ENCODE measurements around the gene AIG1. TPM values are rescaled to one million over a fixed set of nuclear protein-coding genes. Genes with fewer than 3 reads are reported as not detected.

The AIG1 gene
- total RNA-seq, 2 experiments from 2014 or later, result 7.4 to 8.4 TPM

GRCh38 chr6:143215363-143215762 lies 154.7 kb downstream of the AIG1 start:
- H3K4me1 Mint-ChIP-seq (ENCODE audit: low read depth), result no peaks in the 10 kb centered on the region
- intact Hi-C loops (cut with DNase I, micrococcal nuclease), result no loop called here
- no peaks in the 10 kb centered on the region for H3K36me3 Mint-ChIP-seq (ENCODE audit: low read depth)
- CTCF ChIA-PET, result no interaction called here
- H3K27ac Mint-ChIP-seq, result no peak overlapping the region
- no peak overlapping the region for H3K4me3 Mint-ChIP-seq
- no peak overlapping the region for H3K4me3 ChIP-seq (ENCODE audit: low read length)
- no peaks in the 10 kb centered on the region for H3K9me3 Mint-ChIP-seq
- no peaks in the 10 kb centered on the region for H3K27me3 Mint-ChIP-seq
- H3K27me3 ChIP-seq (ENCODE audit: control insufficient read depth in 1 of 2, insufficient read depth in 2 of 2, low read length in 2 of 2), result no peaks in the 10 kb centered on the region
- ATAC-seq (ENCODE audit: poor library complexity), result no peak
- no peak for DNase-seq
- no peaks in the 10 kb centered on the region for H3K9me3 ChIP-seq (ENCODE audit: control insufficient read depth in 1 of 2, insufficient read depth in 1 of 2, low read length in 2 of 2)
- H3K27ac ChIP-seq (ENCODE audit: low read depth in 1 of 2, low read length in 2 of 2), result no peak overlapping the region
- no peak for TF ChIP-seq CTCF (IDR thresholded peaks at IDR 0.05)
- no peaks in the 10 kb centered on the region for H3K4me1 ChIP-seq (ENCODE audit: insufficient read depth, low read length)
- POLR2A ChIA-PET, result no interaction called here
- H3K36me3 ChIP-seq (ENCODE audit: insufficient read depth, low read length), result no peaks in the 10 kb centered on the region

- H3K4me1 Mint-ChIP-seq (ENCODE audit: low read depth), result no peaks in the 10 kb centered on the region
- POLR2A ChIA-PET, result no interaction called here
- intact Hi-C loops (cut with DNase I, micrococcal nuclease), result no loop called here
- H3K27me3 Mint-ChIP-seq, result no peaks in the 10 kb centered on the region
- no peak overlapping the region for H3K4me3 Mint-ChIP-seq
- TF ChIP-seq CTCF (IDR thresholded peaks at IDR 0.05), result no peak
- no peak overlapping the region for H3K4me3 ChIP-seq (ENCODE audit: low read length)
- no peaks in the 10 kb centered on the region for H3K4me1 ChIP-seq (ENCODE audit: insufficient read depth, low read length)
- no peaks in the 10 kb centered on the region for H3K9me3 Mint-ChIP-seq
- H3K9me3 ChIP-seq (ENCODE audit: control insufficient read depth in 1 of 2, insufficient read depth in 1 of 2, low read length in 2 of 2), result no peaks in the 10 kb centered on the region
- no peaks in the 10 kb centered on the region for H3K27me3 ChIP-seq (ENCODE audit: control insufficient read depth in 1 of 2, insufficient read depth in 2 of 2, low read length in 2 of 2)
- H3K36me3 Mint-ChIP-seq (ENCODE audit: low read depth), result no peaks in the 10 kb centered on the region
- H3K27ac Mint-ChIP-seq, result no peak overlapping the region
- DNase-seq (no peak), ATAC-seq (ENCODE audit: poor library complexity) (no peak)
- H3K27ac ChIP-seq (ENCODE audit: low read depth in 1 of 2, low read length in 2 of 2), result no peak overlapping the region
- CTCF ChIA-PET, result no interaction called here
- H3K36me3 ChIP-seq (ENCODE audit: insufficient read depth, low read length), result no peaks in the 10 kb centered on the region
Measured at GRCh38 chr6:143215771-143216170, 155.1 kb downstream of the AIG1 start.

GRCh38 chr6:143218233-143218632 lies 157.5 kb downstream of the AIG1 start:
- Mint-ChIP-seq H3K36me3 (ENCODE audit: low read depth) (no peaks in the 10 kb centered on the region), H3K4me1 (ENCODE audit: low read depth) (no peaks in the 10 kb centered on the region), H3K27me3 (no peaks in the 10 kb centered on the region), H3K4me3 (no peak overlapping the region), H3K27ac (no peak overlapping the region), H3K9me3 (no peaks in the 10 kb centered on the region)
- Histone ChIP-seq H3K27me3 (ENCODE audit: control insufficient read depth in 1 of 2, insufficient read depth in 2 of 2, low read length in 2 of 2) (no peaks in the 10 kb centered on the region), H3K36me3 (ENCODE audit: insufficient read depth, low read length) (no peaks in the 10 kb centered on the region), H3K9me3 (ENCODE audit: control insufficient read depth in 1 of 2, insufficient read depth in 1 of 2, low read length in 2 of 2) (no peaks in the 10 kb centered on the region), H3K4me1 (ENCODE audit: insufficient read depth, low read length) (no peaks in the 10 kb centered on the region), H3K4me3 (ENCODE audit: low read length) (no peak overlapping the region), H3K27ac (ENCODE audit: low read depth in 1 of 2, low read length in 2 of 2) (no peak overlapping the region)
- ChIA-PET CTCF (no interaction called here), POLR2A (no interaction called here)
- intact Hi-C loops (cut with DNase I, micrococcal nuclease), result no loop called here
- ATAC-seq (ENCODE audit: poor library complexity) (no peak), DNase-seq (no peak)
- TF ChIP-seq CTCF (IDR thresholded peaks at IDR 0.05), result no peak
